ACC112 (cell line): Measurements from ENCODE around the gene ACVR1.
"Not testable (repeated sequence)": the region's sequence is repeated elsewhere in the genome, so short reads cannot be mapped to it uniquely, and the experiment has no call there.

Experiments
- H2AFZ ChIP-seq: fragments of 200-600 bp; sonication (generic); one replicate; pipeline ENCODE4 v1.6.0; 2017; ENCODE audit warnings: antibody characterized with exemption, low read length; ENCODE audit not compliant: unreplicated experiment
- H3K27ac ChIP-seq: fragments of 200-600 bp; sonication (generic); 2 replicates; pipeline ENCODE4 v1.5.1; 2014; ENCODE audit warnings: low read depth, mild to moderate bottlenecking, antibody characterized with exemption, low read length, moderate library complexity
- H3K27me3 ChIP-seq: fragments of 200-600 bp; sonication (generic); 2 replicates; pipeline ENCODE4 v1.6.1; 2014; ENCODE audit warnings: mild to moderate bottlenecking, antibody characterized with exemption, low read length, moderate library complexity, mixed read lengths; ENCODE audit not compliant: insufficient read depth
- H3K36me3 ChIP-seq: fragments of 200-600 bp; sonication (generic); 2 replicates; pipeline ENCODE4 v1.6.1; 2016; ENCODE audit warnings: mild to moderate bottlenecking, antibody characterized with exemption, low read length, moderate library complexity, mixed read lengths; ENCODE audit not compliant: insufficient read depth
- H3K4me1 ChIP-seq: fragments of 200-600 bp; sonication (generic); one replicate; pipeline ENCODE4 v1.6.1; 2016; ENCODE audit warnings: low read length, mixed read lengths; ENCODE audit not compliant: insufficient read depth, unreplicated experiment, control insufficient read depth
- H3K4me3 ChIP-seq: fragments of 200-600 bp; sonication (generic); 2 replicates; pipeline ENCODE4 v1.5.1; 2014; ENCODE audit warnings: mild to moderate bottlenecking, low read depth, low read length
- H3K79me2 ChIP-seq: fragments of 200-600 bp; sonication (generic); one replicate; pipeline ENCODE4 v1.6.0; 2016; ENCODE audit warnings: low read length; ENCODE audit not compliant: control insufficient read depth, unreplicated experiment, insufficient read depth

The ACVR1 gene

GRCh38 chr2:157769856-157770255 lies 106.3 kb downstream of the ACVR1 start:
- peaks cover 25% of the 10 kb centered on the region for H3K36me3 ChIP-seq
- no peaks in the 10 kb centered on the region for H3K27me3 ChIP-seq
- no peak overlapping the region for H2AFZ ChIP-seq
- H3K27ac ChIP-seq, result no peak overlapping the region
- no peaks in the 10 kb centered on the region for H3K4me1 ChIP-seq
- no peaks in the 10 kb centered on the region for H3K79me2 ChIP-seq
- no peak overlapping the region for H3K4me3 ChIP-seq

- Histone ChIP-seq H3K36me3 (peaks cover 65% of the 10 kb centered on the region), H3K79me2 (no peaks in the 10 kb centered on the region), H2AFZ (no peak overlapping the region), H3K27me3 (no peaks in the 10 kb centered on the region), H3K27ac (no peak overlapping the region), H3K4me1 (no peaks in the 10 kb centered on the region), H3K4me3 (no peak overlapping the region)
These were observed 111.7 kb downstream of the ACVR1 start for GRCh38 chr2:157764386-157764785.

- no peaks in the 10 kb centered on the region for H3K4me1 ChIP-seq
- H3K36me3 ChIP-seq, result peaks cover 81% of the 10 kb centered on the region
- no peaks in the 10 kb centered on the region for H3K27me3 ChIP-seq
- H2AFZ ChIP-seq, result no peak overlapping the region
- H3K27ac ChIP-seq, result no peak overlapping the region
- H3K4me3 ChIP-seq, result no peak overlapping the region
- H3K79me2 ChIP-seq, result peaks cover 4% of the 10 kb centered on the region
These were observed 114.6 kb downstream of the ACVR1 start for GRCh38 chr2:157761520-157761919.

DNA sequence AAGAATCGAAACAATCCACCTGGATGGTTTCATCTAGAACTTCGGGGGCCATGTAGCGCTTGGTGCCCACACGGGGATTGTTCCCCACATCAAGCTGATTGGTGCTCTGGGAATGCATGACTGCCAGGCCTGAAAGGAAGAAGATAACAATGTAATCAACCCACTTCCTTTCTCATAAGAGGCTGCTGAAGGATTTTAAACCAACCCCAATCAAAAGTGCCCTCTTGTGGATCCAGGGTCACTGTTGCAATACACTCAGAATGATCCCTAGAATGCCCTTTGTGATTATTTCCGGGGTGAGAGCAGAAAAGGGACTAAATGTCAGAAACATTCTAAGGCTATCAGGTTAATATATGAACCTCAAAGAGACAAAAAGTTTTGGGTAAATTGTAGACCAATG lies 115.2 kb downstream of the ACVR1 start:
- H3K36me3 ChIP-seq, result peaks cover 83% of the 10 kb centered on the region

GRCh38 chr2:157759855-157760254 lies 116.3 kb downstream of the ACVR1 start:
- Histone ChIP-seq H3K27me3 (no peaks in the 10 kb centered on the region), H3K79me2 (peaks cover 6% of the 10 kb centered on the region), H3K4me1 (no peaks in the 10 kb centered on the region), H3K36me3 (peaks cover 82% of the 10 kb centered on the region), H3K4me3 (no peak overlapping the region), H2AFZ (no peak overlapping the region), H3K27ac (no peak overlapping the region)

More for the DNA sequence above, 115.2 kb downstream of the ACVR1 start:
- H2AFZ ChIP-seq, result no peak overlapping the region
- H3K4me3 ChIP-seq, result no peak overlapping the region
- H3K27me3 ChIP-seq, result no peaks in the 10 kb centered on the region
- no peaks in the 10 kb centered on the region for H3K4me1 ChIP-seq
- peaks cover 4% of the 10 kb centered on the region for H3K79me2 ChIP-seq
- H3K27ac ChIP-seq, result no peak overlapping the region

DNA sequence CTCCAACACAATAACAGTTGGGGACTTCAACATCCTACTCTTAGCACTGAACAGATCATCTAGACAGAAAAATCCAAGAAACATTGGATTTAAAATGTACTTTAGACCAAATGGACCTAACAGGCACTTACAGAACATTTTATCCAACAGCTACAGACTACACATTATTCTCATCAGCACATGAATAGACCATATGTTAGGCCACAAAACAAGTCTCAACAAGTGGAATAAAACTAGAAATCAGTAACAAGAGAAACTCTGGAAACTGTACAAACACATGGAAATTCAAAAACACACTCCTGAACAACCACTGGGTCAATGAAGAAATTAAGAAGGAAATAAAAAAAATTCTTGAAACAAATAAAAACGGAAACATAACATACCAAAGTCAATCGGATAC lies 117.5 kb downstream of the ACVR1 start:
- Histone ChIP-seq H3K27ac (no peak overlapping the region), H3K4me1 (no peaks in the 10 kb centered on the region), H3K4me3 (no peak overlapping the region), H2AFZ (no peak overlapping the region), H3K79me2 (peaks cover 6% of the 10 kb centered on the region), H3K36me3 (peaks cover 73% of the 10 kb centered on the region), H3K27me3 (no peaks in the 10 kb centered on the region)

DNA sequence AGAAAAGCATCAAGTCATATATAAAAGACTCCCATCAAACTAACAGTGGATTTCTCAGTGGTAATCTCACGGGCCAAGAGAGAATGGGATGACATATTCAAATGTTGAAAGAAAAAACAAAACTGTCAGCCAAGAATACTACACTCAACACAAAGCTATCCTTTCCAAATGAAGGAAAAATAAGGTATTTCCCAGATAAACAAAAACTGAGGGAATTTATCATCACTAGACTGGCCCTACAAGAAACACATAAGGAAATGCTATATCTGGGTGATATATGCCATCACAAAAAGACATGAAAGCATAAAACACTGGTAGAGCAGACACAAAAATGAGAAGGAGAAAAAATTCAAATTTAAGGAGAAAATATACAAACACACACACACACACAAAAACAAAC lies 118.6 kb downstream of the ACVR1 start:
- Histone ChIP-seq H3K27me3 (no peaks in the 10 kb centered on the region), H2AFZ (no peak overlapping the region), H3K27ac (no peak overlapping the region), H3K4me3 (no peak overlapping the region), H3K4me1 (no peaks in the 10 kb centered on the region), H3K79me2 (peaks cover 6% of the 10 kb centered on the region), H3K36me3 (peaks cover 66% of the 10 kb centered on the region)

GRCh38 chr2:157756447-157756846 lies 119.7 kb downstream of the ACVR1 start:
- not testable (repeated sequence) for H3K27me3 ChIP-seq, H2AFZ ChIP-seq, H3K4me1 ChIP-seq, H3K4me3 ChIP-seq, H3K27ac ChIP-seq, H3K79me2 ChIP-seq
- peaks cover 59% of the 10 kb centered on the region for H3K36me3 ChIP-seq

DNA sequence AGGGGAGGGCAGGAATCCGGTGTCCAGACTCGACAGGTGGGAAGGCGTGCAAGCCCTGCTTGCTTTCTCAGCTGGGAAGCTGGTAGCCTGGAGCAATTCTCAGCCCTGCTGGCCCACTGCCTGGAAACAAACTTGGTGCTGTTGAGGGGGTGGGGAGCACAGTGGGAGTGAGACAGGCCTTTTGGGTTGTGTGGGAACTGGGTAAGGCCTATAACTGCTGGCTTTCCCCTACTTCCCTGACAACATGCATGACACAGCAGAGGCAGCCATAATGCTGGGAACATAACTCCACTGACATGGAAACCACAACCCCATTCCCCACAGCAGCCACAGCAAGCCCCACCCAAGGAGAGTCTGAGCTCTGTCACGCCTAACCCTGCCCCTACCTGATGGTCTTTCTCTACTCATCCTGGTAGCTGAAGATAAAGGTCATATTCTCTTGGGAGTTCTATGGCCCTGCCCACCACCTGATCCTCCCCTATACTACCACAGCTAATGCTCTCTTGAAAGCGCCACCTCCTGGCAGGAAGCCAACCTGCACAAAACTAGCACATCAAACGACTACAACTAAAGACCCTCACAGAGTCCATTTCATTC lies 124.6 kb downstream of the ACVR1 start:
- no peak overlapping the region for H3K4me3 ChIP-seq
- H2AFZ ChIP-seq, result no peak overlapping the region
- peaks cover 2% of the 10 kb centered on the region for H3K79me2 ChIP-seq
- H3K27ac ChIP-seq, result no peak overlapping the region
- H3K27me3 ChIP-seq, result no peaks in the 10 kb centered on the region
- peaks cover 24% of the 10 kb centered on the region for H3K4me1 ChIP-seq
- peaks cover 21% of the 10 kb centered on the region for H3K36me3 ChIP-seq

- Histone ChIP-seq H3K79me2 (no peaks in the 10 kb centered on the region), H2AFZ (no peak overlapping the region)
These were observed 126.4 kb downstream of the ACVR1 start for GRCh38 chr2:157749684-157750083.

GRCh38 chr2:157748371-157749142 lies 127.6 kb downstream of the ACVR1 start:
- Histone ChIP-seq H3K4me1 (peaks cover 27% of the 10 kb centered on the region), H3K4me3 (no peak overlapping the region), H3K79me2 (no peaks in the 10 kb centered on the region), H2AFZ (no peak overlapping the region), H3K27me3 (no peaks in the 10 kb centered on the region), H3K36me3 (0 out of 2 replicates have a peak, but pooled peaks cover 7% of the 10 kb centered on the region), H3K27ac (peak overlapping the region; percentile 43; the same call in 1 of the 2 replicates)

More at GRCh38 chr2:157749684-157750083, 126.4 kb downstream of the ACVR1 start:
- Histone ChIP-seq H3K4me3 (no peak overlapping the region), H3K27me3 (no peaks in the 10 kb centered on the region), H3K27ac (no peak overlapping the region), H3K4me1 (peaks cover 27% of the 10 kb centered on the region), H3K36me3 (0 out of 2 replicates have a peak, but pooled peaks cover 7% of the 10 kb centered on the region)
